ENCODE measurements around the gene LIMA1. TPM values are rescaled to one million over a fixed set of nuclear protein-coding genes. Genes with fewer than 3 reads are reported as not detected.

LIMA1 gene
- total and polyA plus RNA-seq, 2 donors (not counting 1 experiment from before 2014, with no cell fraction given), result 1.3 to 2.1 TPM

DNA sequence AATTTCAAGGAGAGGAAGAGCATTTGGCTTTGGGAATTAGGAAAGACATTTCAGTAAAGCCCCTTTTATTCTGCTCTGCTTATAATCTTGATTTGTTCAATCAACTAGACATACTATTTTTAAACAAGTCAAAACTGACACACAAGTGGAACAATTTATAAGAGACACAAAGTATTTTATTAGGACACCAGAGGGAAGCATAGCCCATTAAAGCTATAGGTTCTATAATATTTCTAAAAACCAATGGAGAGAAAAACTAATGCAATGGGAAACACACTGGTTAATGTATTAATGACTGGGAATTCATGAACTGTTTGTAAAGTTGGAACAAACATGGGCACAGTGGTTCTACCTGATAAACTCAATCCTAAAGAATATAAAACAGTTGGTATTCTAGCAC lies 100.9 kb downstream of the LIMA1 start:
- intact Hi-C loops (cut with micrococcal nuclease), result no loop called here
- no peak overlapping the region for H3K27ac Mint-ChIP-seq
- ATAC-seq (ENCODE audit: low read depth), result no peak

DNA sequence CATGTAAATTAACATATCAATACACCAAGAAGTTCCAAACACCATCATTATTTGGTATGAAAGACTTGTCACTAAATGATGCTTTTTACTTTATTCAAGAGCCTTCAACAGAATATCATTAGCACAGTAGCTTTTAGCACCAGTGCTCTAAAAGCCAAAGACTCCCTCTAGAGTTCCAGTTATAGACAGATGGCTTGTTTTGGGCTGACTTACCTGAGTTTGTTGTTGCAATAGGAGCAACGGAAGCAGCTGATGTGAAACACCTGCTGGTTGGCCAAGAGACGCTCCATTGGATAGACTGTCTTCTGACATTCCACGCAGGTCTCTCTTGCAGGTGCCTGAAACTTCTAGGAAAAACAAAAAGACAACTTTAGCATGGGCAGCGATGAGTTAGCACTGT lies 101.6 kb downstream of the LIMA1 start:
- TF ChIP-seq, protein P1, sequence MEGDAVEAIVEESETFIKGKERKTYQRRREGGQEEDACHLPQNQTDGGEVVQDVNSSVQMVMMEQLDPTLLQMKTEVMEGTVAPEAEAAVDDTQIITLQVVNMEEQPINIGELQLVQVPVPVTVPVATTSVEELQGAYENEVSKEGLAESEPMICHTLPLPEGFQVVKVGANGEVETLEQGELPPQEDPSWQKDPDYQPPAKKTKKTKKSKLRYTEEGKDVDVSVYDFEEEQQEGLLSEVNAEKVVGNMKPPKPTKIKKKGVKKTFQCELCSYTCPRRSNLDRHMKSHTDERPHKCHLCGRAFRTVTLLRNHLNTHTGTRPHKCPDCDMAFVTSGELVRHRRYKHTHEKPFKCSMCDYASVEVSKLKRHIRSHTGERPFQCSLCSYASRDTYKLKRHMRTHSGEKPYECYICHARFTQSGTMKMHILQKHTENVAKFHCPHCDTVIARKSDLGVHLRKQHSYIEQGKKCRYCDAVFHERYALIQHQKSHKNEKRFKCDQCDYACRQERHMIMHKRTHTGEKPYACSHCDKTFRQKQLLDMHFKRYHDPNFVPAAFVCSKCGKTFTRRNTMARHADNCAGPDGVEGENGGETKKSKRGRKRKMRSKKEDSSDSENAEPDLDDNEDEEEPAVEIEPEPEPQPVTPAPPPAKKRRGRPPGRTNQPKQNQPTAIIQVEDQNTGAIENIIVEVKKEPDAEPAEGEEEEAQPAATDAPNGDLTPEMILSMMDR (IDR thresholded peaks at IDR 0.05), result no peak
- no peak for TF ChIP-seq EZH2 (IDR thresholded peaks at IDR 0.05; ENCODE audit: borderline replicate concordance, insufficient read depth, low read depth, low read length, poor library complexity, severe bottlenecking)
- 98% methylated on average over 4 of the region's 4 CpGs for WGBS (ENCODE audit: insufficient coverage)
- no peaks in the 10 kb centered on the region for H3K9me3 Mint-ChIP-seq (ENCODE audit: insufficient read depth)
- H4K20me1 ChIP-seq (ENCODE audit: control insufficient read depth, insufficient read depth, low read length, poor library complexity, severe bottlenecking), result no peaks in the 10 kb centered on the region
- no peak for DNase-seq
- no peak for ATAC-seq (ENCODE audit: low read depth)
- no peaks in the 10 kb centered on the region for H3K27me3 Mint-ChIP-seq
- H3K27ac Mint-ChIP-seq, result no peak overlapping the region
- no peak overlapping the region for H3K4me3 ChIP-seq (ENCODE audit: control extremely low read depth in 1 of 5, extremely low read depth in 1 of 5, insufficient read depth in 1 of 5, low read depth in 2 of 5, low read length in 4 of 5)
- H3K4me1 Mint-ChIP-seq, result no peaks in the 10 kb centered on the region
- no peak overlapping the region for H3K9ac ChIP-seq (ENCODE audit: low read length)
- no peaks in the 10 kb centered on the region for H3K79me2 ChIP-seq (ENCODE audit: control insufficient read depth, insufficient read depth, low read length)
- CTCF ChIA-PET, result interaction anchor here (2.0 to 20.5 kb wide), 2 partner anchors 110 to 143 kb away, joined by 5 to 343 read pairs; no protein-coding TSS in a partner anchor
- no peaks in the 10 kb centered on the region for H3K27me3 ChIP-seq (replicated peaks in 1 of 4; ENCODE audit: control extremely low read depth in 1 of 4, control insufficient read depth in 3 of 4, insufficient read depth in 4 of 4, low read length in 3 of 4)
- no peaks in the 10 kb centered on the region for H3K36me3 ChIP-seq (replicated peaks in 1 of 2; ENCODE audit: control extremely low read depth in 1 of 2, control insufficient read depth in 1 of 2, extremely low read depth in 1 of 2, insufficient read depth in 2 of 2, low read length in 1 of 2)
- intact Hi-C loops (cut with micrococcal nuclease), result no loop called here
- no peak overlapping the region for H3K4me2 ChIP-seq (replicated peaks; ENCODE audit: low read depth, low read length, poor library complexity, severe bottlenecking)
- H3K27ac ChIP-seq (ENCODE audit: low read length in 2 of 2), result no peak overlapping the region
- H3K4me3 Mint-ChIP-seq, result no peak overlapping the region
- H3K4me1 ChIP-seq (ENCODE audit: control insufficient read depth in 2 of 2, insufficient read depth in 2 of 2, low read length in 2 of 2), result no peaks in the 10 kb centered on the region
- POLR2A ChIA-PET, result no interaction called here
- H2AFZ ChIP-seq (ENCODE audit: insufficient read depth, low read depth, low read length, poor library complexity, severe bottlenecking), result no peak overlapping the region
- no peaks in the 10 kb centered on the region for H3K9me3 ChIP-seq (ENCODE audit: control extremely low read depth in 1 of 3, control insufficient read depth in 2 of 3, insufficient read depth in 1 of 3, low read length in 2 of 3)

More for the DNA sequence above, 100.9 kb downstream of the LIMA1 start:
- Histone ChIP-seq H3K4me2 (replicated peaks; ENCODE audit: low read depth, low read length, poor library complexity, severe bottlenecking) (no peak overlapping the region), H3K27me3 (replicated peaks in 1 of 4; ENCODE audit: control extremely low read depth in 1 of 4, control insufficient read depth in 3 of 4, insufficient read depth in 4 of 4, low read length in 3 of 4) (no peaks in the 10 kb centered on the region), H3K36me3 (replicated peaks in 1 of 2; ENCODE audit: control extremely low read depth in 1 of 2, control insufficient read depth in 1 of 2, extremely low read depth in 1 of 2, insufficient read depth in 2 of 2, low read length in 1 of 2) (no peaks in the 10 kb centered on the region), H4K20me1 (ENCODE audit: control insufficient read depth, insufficient read depth, low read length, poor library complexity, severe bottlenecking) (no peaks in the 10 kb centered on the region), H2AFZ (ENCODE audit: insufficient read depth, low read depth, low read length, poor library complexity, severe bottlenecking) (no peak overlapping the region), H3K4me3 (ENCODE audit: control extremely low read depth in 1 of 5, extremely low read depth in 1 of 5, insufficient read depth in 1 of 5, low read depth in 2 of 5, low read length in 4 of 5) (no peak overlapping the region), H3K9ac (ENCODE audit: low read length) (no peak overlapping the region), H3K79me2 (ENCODE audit: control insufficient read depth, insufficient read depth, low read length) (no peaks in the 10 kb centered on the region), H3K9me3 (ENCODE audit: control extremely low read depth in 1 of 3, control insufficient read depth in 2 of 3, insufficient read depth in 1 of 3, low read length in 2 of 3) (no peaks in the 10 kb centered on the region), H3K27ac (ENCODE audit: low read length in 2 of 2) (no peak overlapping the region), H3K4me1 (ENCODE audit: control insufficient read depth in 2 of 2, insufficient read depth in 2 of 2, low read length in 2 of 2) (no peaks in the 10 kb centered on the region)
- Mint-ChIP-seq H3K4me3 (no peak overlapping the region), H3K9me3 (ENCODE audit: insufficient read depth) (no peaks in the 10 kb centered on the region), H3K4me1 (no peaks in the 10 kb centered on the region), H3K27me3 (no peaks in the 10 kb centered on the region)
- ChIA-PET POLR2A (interaction anchor here (0.6 kb wide), 1 partner anchor 470 kb away, joined by 13 read pairs; no protein-coding TSS in a partner anchor), CTCF (interaction anchor here (0.9 to 20.5 kb wide), 4 partner anchors 23 to 144 kb away, joined by 3 to 343 read pairs (median 4); no protein-coding TSS in a partner anchor)
- DNase-seq, result no peak
- TF ChIP-seq EZH2 (IDR thresholded peaks at IDR 0.05; ENCODE audit: borderline replicate concordance, insufficient read depth, low read depth, low read length, poor library complexity, severe bottlenecking), result no peak
- TF ChIP-seq, protein P1 (IDR thresholded peaks at IDR 0.05), result no peak
